ENCODE data around the gene C9orf57.

The C9orf57 gene, protein sequence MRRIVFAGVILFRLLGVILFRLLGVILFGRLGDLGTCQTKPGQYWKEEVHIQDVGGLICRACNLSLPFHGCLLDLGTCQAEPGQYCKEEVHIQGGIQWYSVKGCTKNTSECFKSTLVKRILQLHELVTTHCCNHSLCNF

DNA sequence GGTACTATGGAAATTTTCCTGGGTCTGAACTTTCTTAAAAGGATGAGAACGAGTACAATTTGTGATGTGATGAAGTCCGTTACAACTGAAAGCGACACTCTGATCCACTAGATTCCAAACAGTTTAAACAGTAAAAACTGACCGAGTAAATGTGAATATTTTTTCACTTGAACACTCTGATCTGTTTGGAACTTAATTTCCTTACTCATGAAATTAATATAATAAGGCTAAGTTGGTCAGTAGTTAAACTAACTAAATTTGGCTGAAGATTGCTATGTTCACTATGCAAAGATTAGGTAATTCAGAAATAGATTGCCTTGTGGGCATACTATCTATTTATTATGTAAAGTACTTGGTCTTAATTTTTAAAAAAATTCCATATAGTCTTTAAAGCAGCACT, at the start of gene C9orf57:
TSS of gene C9orf57 (minus strand) at position 101 of the 400 bp plus-strand sequence. CDS start 1,282 bp downstream, outside the sequence.
- no peak for TF ChIP-seq GATA3 (IDR thresholded peaks at IDR 0.05; ENCODE audit: low read depth, low read length)
- no peak for TF ChIP-seq GATA2 (IDR thresholded peaks at IDR 0.05; ENCODE audit: low read depth, low read length)

DNA sequence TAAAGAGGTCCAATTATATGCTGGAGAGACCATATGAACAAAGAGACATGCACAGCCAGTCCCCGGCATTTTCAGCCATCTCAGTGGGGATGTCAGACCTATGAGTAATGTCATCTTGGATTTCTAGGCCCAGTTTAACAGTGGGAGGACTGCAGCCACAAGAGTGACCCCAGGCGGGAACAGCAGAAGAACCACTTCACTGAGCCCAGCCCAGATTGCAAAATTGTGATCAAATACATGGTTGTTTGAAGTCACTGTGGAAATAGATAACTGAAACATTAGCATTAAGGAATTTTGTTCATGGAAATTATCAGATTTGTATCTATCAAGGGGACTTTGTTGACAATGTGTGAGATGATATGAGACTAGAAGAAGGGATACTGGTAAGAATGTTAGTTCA, 42.1 kb upstream of the C9orf57 start:
- TF ChIP-seq GATA3 (IDR thresholded peaks at IDR 0.05; ENCODE audit: low read depth, low read length) (no peak), GATA2 (IDR thresholded peaks at IDR 0.05; ENCODE audit: low read depth, low read length) (no peak)

DNA sequence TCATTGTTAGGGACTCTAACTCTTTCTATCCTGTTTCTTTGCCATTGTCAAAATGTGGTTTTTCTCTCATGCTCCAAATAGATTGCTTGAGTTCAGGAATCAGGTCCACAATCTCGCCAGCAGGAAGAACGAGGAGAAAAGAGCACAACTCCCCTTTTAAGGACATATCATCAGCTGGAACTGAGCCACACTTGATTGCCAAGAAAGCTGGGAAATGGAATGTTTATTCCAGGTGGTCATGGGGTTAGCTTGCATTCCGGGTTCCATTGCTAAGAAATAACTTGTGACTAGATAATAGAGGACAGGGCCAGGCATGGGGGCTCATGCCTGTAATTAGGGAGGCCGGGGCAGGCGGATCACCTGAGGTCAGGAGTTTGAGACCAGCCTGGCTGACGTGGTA, 32.4 kb upstream of the C9orf57 start:
- no peak for TF ChIP-seq GATA3 (IDR thresholded peaks at IDR 0.05; ENCODE audit: low read depth, low read length)
- TF ChIP-seq GATA2 (IDR thresholded peaks at IDR 0.05; ENCODE audit: low read depth, low read length), result no peak

DNA sequence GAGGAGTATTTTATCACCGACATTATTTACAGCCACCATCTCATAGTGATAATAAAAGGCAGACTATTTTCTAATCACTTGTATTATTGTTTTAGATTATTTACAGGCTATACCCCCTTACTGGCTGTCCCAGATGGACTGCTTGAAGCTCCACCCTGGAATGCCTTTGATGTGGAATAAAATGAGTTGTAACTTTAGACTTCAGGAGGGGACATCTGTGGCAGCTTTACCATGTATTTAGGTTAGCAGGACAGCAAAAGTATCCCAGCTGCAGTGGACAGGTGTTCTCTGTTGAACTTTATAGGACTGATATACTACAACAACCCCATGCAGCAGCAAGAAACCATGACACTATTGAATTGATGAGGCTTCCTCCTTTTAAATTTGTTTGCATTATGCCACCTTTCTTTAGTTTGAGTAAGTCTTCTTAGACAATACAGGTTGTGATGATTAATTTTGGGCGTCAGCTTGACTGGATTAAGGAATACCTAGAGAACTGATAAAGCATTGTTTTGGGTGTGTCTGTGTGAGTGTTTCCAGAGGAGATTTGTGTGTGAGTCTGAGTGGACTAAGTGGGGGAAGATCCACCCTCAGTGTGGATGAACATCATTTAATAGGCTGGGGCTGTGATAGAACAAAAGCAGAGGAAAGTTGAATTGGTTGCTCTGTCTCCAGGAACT, 29.2 kb upstream of the C9orf57 start:
- TF ChIP-seq GATA3 (IDR thresholded peaks at IDR 0.05; ENCODE audit: low read depth, low read length) (no peak), GATA2 (IDR thresholded peaks at IDR 0.05; ENCODE audit: low read depth, low read length) (no peak)

DNA sequence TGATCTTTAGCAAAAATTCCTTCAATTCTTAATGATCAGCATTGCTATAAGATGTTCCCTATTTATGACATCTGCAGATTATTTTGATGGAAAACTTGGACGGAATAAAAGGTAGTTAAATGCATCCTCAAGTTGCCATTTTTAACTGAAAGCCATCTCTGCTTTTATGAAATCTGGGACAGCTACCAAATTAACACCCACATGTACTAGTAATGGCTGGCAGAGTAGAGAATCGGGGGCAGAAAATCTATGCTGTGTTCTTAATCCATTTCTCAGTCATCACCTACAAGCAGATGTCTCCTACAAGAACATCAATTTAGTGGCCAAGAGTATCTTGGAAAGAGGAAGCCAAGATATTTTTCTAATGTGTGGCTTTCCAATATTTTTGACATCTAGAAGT, 22.1 kb upstream of the C9orf57 start:
- TF ChIP-seq GATA3 (IDR thresholded peaks at IDR 0.05; ENCODE audit: low read depth, low read length), result no peak
- no peak for TF ChIP-seq GATA2 (IDR thresholded peaks at IDR 0.05; ENCODE audit: low read depth, low read length)

DNA sequence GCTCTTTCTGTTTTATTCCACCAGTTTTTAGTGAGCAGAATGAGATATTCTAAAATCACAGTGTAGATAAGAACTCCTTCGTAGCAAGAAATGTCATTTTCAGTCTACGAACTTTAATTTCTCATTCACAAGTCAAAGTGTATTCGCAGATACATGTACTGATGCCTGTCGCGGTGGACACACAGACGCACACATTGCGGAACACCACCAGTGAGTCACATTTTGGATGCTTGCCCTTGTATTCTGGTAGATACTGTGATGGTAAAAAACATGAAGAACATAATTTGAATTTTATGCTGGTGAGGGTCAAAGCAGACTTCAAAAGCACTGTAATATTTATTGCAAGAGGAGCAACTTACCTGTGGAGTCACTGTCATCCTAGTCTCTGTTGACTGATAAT, 4.7 kb upstream of the C9orf57 start:
- no peak for TF ChIP-seq GATA2 (IDR thresholded peaks at IDR 0.05; ENCODE audit: low read depth, low read length)
- no peak for TF ChIP-seq GATA3 (IDR thresholded peaks at IDR 0.05; ENCODE audit: low read depth, low read length)

DNA sequence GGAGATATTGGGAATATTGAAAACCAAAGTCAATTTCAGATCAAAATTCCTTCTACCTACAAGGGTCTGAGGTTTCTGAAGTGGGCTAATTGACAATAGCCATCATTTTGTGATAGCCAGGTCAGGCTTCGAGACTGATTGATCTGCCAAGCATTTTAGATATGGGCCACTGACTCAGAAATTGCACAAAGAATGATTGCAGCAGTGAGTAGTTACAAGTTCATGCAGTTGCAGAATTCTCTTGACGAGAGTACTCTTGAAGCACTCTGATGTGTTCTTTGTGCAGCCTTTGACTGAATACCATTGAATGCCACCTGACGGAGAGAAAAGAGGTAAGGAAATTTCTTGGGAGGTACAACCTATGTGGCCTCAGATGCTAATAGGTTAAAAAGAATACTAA, 8.3 kb downstream of the C9orf57 start:
- no peak for TF ChIP-seq GATA2 (IDR thresholded peaks at IDR 0.05; ENCODE audit: low read depth, low read length)
- TF ChIP-seq GATA3 (IDR thresholded peaks at IDR 0.05; ENCODE audit: low read depth, low read length), result no peak

DNA sequence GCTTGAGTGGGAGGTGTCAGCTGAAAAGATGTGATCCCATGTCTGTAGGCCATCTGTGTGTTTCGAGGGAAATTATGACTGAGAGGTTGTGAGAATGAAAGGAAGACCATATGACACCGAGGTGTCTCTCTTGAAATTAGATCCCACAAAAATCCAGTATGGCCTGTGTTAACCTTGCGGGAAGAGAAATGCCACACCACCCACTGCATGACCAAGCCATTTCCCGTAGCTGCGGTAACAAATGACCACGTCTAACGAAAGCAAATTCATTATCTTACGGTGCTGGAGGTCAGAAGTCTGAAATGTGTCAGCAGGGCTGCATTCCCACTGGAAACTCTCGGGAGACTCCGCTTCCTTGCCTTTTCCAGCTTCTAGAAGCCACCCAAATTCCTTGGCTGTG, 11.6 kb downstream of the C9orf57 start:
- TF ChIP-seq GATA3 (IDR thresholded peaks at IDR 0.05; ENCODE audit: low read depth, low read length), result no peak
- TF ChIP-seq GATA2 (IDR thresholded peaks at IDR 0.05; ENCODE audit: low read depth, low read length), result no peak

DNA sequence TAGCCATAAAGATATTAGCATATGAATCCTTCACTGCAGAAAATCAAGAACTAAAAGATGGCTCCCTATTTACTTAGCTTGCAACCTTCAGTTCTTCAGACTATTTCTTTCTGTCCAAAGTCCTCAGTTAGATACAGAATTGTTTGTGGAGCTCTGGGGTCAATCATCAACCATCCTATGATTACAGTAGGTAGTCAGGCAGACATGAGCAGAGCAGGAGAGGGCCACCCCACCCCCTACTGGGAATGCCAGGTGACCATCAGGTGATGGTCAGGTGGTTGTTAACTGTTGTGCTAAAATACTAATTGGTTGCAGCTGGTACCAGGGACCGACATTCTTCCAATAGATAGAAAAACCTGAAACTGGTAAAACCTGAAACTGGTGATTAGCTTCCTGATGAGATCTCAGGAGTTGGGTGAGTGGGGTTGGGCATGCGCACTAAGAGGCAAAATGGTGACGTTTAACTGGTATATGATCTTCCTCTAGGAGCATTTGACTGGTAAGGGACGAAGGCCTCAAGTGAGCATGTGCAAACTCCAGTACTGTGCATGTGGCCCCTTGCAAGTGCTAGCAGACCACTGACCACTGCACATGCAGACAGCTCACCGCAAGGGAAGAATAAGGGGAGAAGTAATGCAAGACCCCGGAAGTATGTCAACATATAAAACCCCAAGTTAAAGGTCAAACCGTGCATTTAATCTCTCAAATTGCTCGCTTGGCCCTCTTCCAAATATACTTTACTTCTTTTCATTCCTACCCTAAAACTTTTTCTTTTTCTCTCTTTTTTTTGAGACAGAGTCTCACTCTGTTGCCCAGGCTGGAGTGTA, 13.6 kb downstream of the C9orf57 start:
- TF ChIP-seq GATA3 (IDR thresholded peaks at IDR 0.05; ENCODE audit: low read depth, low read length) (no peak), GATA2 (IDR thresholded peaks at IDR 0.05; ENCODE audit: low read depth, low read length) (no peak)

DNA sequence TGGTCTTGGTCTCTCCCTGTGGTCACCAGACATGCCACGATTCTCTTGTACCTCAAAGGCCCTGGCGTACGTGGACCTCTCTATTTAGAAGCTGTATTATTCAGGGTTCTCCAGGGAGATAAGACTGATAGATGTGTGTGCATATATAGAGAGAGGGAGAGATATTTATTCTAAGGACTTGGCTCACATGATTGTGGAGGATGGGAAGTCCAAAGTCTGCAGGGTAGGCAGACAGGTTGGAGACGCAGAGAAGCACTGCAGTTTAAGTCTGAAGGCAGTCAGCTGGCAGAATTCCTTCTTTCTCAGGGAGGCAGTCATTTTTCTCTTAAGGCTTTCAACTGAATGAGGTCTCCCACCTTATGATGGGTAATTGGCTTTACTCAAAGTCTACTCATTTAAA, 16.3 kb downstream of the C9orf57 start:
- TF ChIP-seq GATA3 (IDR thresholded peaks at IDR 0.05; ENCODE audit: low read depth, low read length), result no peak
- no peak for TF ChIP-seq GATA2 (IDR thresholded peaks at IDR 0.05; ENCODE audit: low read depth, low read length)

DNA sequence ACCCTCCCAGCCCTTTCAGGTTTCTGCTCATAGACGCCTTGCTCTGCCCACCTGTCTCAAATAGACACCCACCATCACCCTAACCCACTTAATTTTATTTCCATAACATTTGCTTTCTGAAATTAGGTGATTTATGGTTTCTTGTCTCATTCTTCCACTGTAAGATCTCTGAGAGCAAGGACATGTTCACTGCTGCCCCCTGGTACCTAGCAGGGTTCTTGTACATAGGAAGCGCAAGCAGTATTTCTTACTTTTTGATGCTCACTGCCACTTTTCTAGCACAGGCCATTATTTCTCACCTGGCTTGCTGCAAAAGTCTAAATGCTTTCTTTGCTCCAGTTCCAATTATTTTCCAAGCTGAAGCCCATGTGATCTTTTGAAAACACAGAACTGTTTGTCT, 16.8 kb downstream of the C9orf57 start:
- TF ChIP-seq GATA3 (IDR thresholded peaks at IDR 0.05; ENCODE audit: low read depth, low read length), result no peak
- TF ChIP-seq GATA2 (IDR thresholded peaks at IDR 0.05; ENCODE audit: low read depth, low read length), result no peak

DNA sequence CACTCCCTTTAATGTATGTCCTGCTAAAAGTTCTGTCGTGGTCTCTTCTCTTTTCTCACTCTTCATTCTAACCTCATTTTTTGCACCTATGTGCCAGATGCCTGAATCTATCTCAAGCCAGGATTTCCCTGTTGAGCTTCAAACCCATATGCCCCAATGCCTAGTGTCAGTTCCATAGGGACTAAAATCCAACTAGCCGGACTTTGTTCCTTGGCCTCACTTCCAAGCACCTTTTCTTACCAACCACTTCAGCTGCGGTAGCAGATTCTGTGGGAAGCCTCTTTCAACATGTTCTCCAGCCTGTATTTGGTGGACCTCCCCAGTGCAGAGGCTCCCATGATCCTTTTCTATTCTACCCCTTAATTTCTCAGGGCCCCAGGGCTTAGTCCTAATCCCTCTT, 17.5 kb downstream of the C9orf57 start:
- TF ChIP-seq GATA2 (IDR thresholded peaks at IDR 0.05; ENCODE audit: low read depth, low read length), result no peak
- TF ChIP-seq GATA3 (IDR thresholded peaks at IDR 0.05; ENCODE audit: low read depth, low read length), result no peak

DNA sequence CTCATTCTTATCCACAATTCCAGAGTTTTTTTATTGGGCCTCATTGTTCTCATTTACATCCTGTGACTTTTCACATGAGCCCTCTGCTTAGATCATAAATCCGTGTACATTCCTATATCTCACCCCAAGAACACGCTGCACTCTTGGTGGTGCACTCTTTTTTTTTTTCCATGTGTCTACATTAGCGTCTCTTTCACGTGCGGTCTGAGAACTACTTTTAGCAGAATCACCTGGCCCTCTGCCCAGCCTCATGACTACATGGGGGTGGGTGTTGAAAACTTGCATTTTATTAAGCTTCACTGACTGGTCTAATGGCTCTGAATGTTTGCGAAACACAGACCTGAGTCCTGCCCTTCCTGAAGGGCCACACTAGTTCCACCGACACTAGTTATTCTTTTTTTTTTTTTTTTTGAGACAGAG, 18.6 kb downstream of the C9orf57 start:
- no peak for TF ChIP-seq GATA3 (IDR thresholded peaks at IDR 0.05; ENCODE audit: low read depth, low read length)

DNA sequence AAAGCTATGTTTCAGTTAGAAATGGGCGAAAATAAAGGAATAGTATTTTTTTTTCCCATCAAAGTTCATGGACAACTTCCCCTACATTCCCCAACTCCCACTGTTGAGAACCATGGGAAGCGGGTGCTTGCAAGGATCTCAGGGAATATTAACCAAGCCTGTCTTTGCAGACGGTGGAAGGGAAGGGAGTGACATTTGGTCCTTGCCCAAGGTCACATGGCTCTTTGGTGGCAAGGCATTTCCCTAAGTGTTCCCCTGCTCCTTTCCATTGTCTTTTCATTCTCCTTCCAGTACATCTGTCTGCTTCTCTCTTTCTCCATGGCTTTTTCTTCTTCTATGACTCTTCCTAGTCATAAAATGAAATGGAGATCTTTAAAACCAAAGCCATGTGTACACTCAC, 19.0 kb downstream of the C9orf57 start:
- no peak for TF ChIP-seq GATA3 (IDR thresholded peaks at IDR 0.05; ENCODE audit: low read depth, low read length)
- TF ChIP-seq GATA2 (IDR thresholded peaks at IDR 0.05; ENCODE audit: low read depth, low read length), result no peak

DNA sequence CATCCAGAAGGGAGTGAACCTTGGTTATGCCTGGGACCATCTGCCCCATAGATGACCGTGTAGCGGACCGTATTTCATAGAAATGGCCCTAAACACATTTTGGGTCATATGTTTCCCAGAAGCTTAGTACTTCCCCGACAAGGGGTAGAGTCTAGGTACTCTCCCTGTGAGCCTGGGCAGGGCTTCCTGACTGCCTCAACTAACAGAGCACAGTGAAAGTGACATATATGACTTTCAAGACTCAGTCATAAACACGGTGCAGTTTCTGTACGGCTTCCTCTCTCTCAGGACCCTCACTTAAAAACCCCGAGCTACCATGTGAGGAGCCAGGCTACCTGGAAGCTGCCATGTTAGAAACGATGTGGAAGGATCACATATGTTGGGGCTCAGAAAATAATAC, 20.9 kb downstream of the C9orf57 start:
- TF ChIP-seq GATA2 (IDR thresholded peaks at IDR 0.05; ENCODE audit: low read depth, low read length) (no peak), GATA3 (IDR thresholded peaks at IDR 0.05; ENCODE audit: low read depth, low read length) (no peak)
